IMR-90 (cell line): ENCODE measurements around the gene PTPN4.

Source experiments
- BHLHE40 ChIP-seq: fragments of 150-350 bp; IDR thresholded peaks from 2 replicates; pipeline ENCODE4 v1.6.1; 2016; ENCODE audit warnings: mild to moderate bottlenecking, low read depth, low read length
- CEBPB ChIP-seq: IDR thresholded peaks from 2 replicates; pipeline ENCODE4 v1.6.1; 2012; ENCODE audit warnings: low read depth, low read length, improper control_type of control experiment
- CHD1 ChIP-seq: IDR thresholded peaks from 2 replicates; pipeline ENCODE4 v1.6.1; 2012; ENCODE audit warnings: low read depth, low read length, improper control_type of control experiment
- CTCF ChIP-seq: conservative IDR thresholded peaks from 2 replicates; pipeline ENCODE4 v1.5.1; 2012; ENCODE audit warnings: mild to moderate bottlenecking, low read depth, low read length, improper control_type of control experiment
- ELK1 ChIP-seq: fragments of 150-350 bp; IDR thresholded peaks from 2 replicates; pipeline ENCODE4 v1.6.1; 2016; ENCODE audit warnings: low read depth, mild to moderate bottlenecking, low read length, moderate library complexity, borderline replicate concordance
- FOS ChIP-seq: fragments of 150-350 bp; IDR thresholded peaks from 2 replicates; pipeline ENCODE4 v1.6.1; 2016; ENCODE audit warnings: low read depth, low read length
- MAFK ChIP-seq: IDR thresholded peaks from 2 replicates; pipeline ENCODE4 v1.6.1; 2012; ENCODE audit warnings: low read depth, low read length, improper control_type of control experiment
- MAZ ChIP-seq: IDR thresholded peaks from 2 replicates; pipeline ENCODE4 v1.6.1; 2012; ENCODE audit warnings: low read depth, mild to moderate bottlenecking, low read length, improper control_type of control experiment, moderate library complexity, borderline replicate concordance
- MXI1 ChIP-seq: IDR thresholded peaks from 2 replicates; pipeline ENCODE4 v1.6.1; 2012; ENCODE audit warnings: low read depth, mild to moderate bottlenecking, low read length, moderate library complexity, borderline replicate concordance
- POLR2A ChIP-seq: IDR thresholded peaks from 2 replicates; pipeline ENCODE4 v1.6.1; 2012; ENCODE audit warnings: mild to moderate bottlenecking, low read depth, low read length
- RAD21 ChIP-seq: IDR thresholded peaks from 2 replicates; pipeline ENCODE4 v1.6.1; 2012; ENCODE audit warnings: low read length, improper control_type of control experiment
- RCOR1 ChIP-seq: IDR thresholded peaks from 2 replicates; pipeline ENCODE4 v1.6.1; 2012; ENCODE audit warnings: mild to moderate bottlenecking, low read length, improper control_type of control experiment; ENCODE audit not compliant: insufficient replicate concordance
- SMC3 ChIP-seq: fragments of 150-350 bp; IDR thresholded peaks from 2 replicates; pipeline ENCODE4 v1.6.1; 2016; ENCODE audit warnings: low read depth, mild to moderate bottlenecking, antibody characterized with exemption, low read length, moderate library complexity
- USF2 ChIP-seq: fragments of 150-350 bp; IDR thresholded peaks from 2 replicates; pipeline ENCODE4 v1.6.1; 2017; ENCODE audit warnings: mild to moderate bottlenecking, antibody characterized with exemption, low read length, low read depth

DNA sequence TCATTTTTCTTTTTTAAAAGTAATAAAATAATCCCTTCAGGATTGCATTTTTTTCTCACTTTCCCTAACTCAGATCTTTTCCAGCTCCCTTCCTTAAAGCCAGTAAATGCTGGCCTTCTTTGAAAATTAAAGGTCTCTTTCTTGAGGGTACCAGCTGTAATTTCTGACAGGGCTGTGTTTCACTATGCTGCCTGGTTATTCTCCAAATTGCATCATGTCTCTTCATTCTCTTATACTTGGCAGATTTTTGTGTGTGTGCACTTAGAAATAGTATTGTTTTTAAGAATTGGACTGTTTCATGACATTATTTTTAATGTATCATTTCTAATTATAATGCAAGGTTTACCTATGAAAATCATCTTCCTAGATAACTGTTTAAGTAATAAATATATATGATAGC, 181.1 kb downstream of the PTPN4 start:
- TF ChIP-seq CTCF (no peak), SMC3 (no peak), ELK1 (no peak), MXI1 (no peak), CHD1 (no peak), FOS (no peak), BHLHE40 (no peak), POLR2A (no peak), USF2 (no peak), MAZ (no peak), RCOR1 (no peak), RAD21 (no peak), CEBPB (no peak), MAFK (no peak)
